Thyroid gland (tissue), 4 donors: ENCODE data around the gene KLF3. TPM values are rescaled to one million over a fixed set of nuclear protein-coding genes. Genes with fewer than 3 reads are reported as not detected.
A peak's percentile ranks its signal among the peaks of the same experiment; 100 is the strongest.

Experiments
- DNase-seq, 2 donors: peaks; one replicate each; pipeline ENCODE4 v3.0.0-alpha.2; 2019
- H3K27ac ChIP-seq, 3 donors: fragments of 200-600 bp; sonication (generic); 1 replicate in 2 of 3; 2 replicates in 1 of 3; pipeline ENCODE4 v1.5.1; 2016 to 2019; ENCODE audit warnings: mild to moderate bottlenecking in 1 of 3, moderate library complexity in 1 of 3
- H3K27me3 ChIP-seq: fragments of 200-600 bp; sonication (generic); one replicate; pipeline ENCODE4 v1.5.1; 2019
- H3K36me3 ChIP-seq, 2 donors: fragments of 200-600 bp; sonication (generic); one replicate each; pipeline ENCODE4 v1.5.1; 2016 to 2019
- H3K4me1 ChIP-seq, 2 donors: fragments of 200-600 bp; sonication (generic); one replicate each; pipeline ENCODE4 v1.5.1; 2017 to 2019
- H3K4me3 ChIP-seq, 3 donors: fragments of 200-600 bp; sonication (generic); replicated peaks in 1 of 3; 1 replicate in 2 of 3; 2 replicates in 1 of 3; pipeline ENCODE4 v1.5.1; 2016; ENCODE audit warnings: mild to moderate bottlenecking in 1 of 3
- H3K9me3 ChIP-seq: fragments of 200-600 bp; sonication (generic); one replicate; pipeline ENCODE4 v1.5.1; 2017
- POLR2A ChIP-seq, 2 donors: fragments of 450-650 bp; IDR thresholded peaks; one replicate each; pipeline ENCODE4 v1.6.1; 2017; ENCODE audit warnings: antibody characterized with exemption in 2 of 2, mild to moderate bottlenecking in 2 of 2, moderate library complexity in 1 of 2
- WGBS, 2 donors: methylation state at CpG; one replicate each; pipeline ENCODE4 v1.1.5; 2017; 5-methylcytosine and 5-hydroxymethylcytosine counted together
- intact Hi-C: fragments of 100-400 bp; cut with DNase I; formaldehyde crosslinking; loops from one replicate; pipeline ENCODE4 v1.15.1; 2023
- total RNA-seq, 4 donors: library from RNA; depleted of rRNA; stranded (reverse); fragments of >200 nt; gene quantifications; one replicate each; pipeline ENCODE4 v1.2.3, GENCODE V29; 2016
- TF ChIP-seq, protein P1 (sequence below), 6 experiments: fragments of 200-600 bp in 3 of 6; fragments of 450-650 bp in 3 of 6; sonication (generic) in 3 of 6; IDR thresholded peaks; one replicate each; pipeline ENCODE4 v1.5.1; 2016 to 2019; ENCODE audit warnings: antibody characterized with exemption in 6 of 6, mild to moderate bottlenecking in 2 of 6, inconsistent platforms in 1 of 6, moderate library complexity in 1 of 6

The KLF3 gene
- 10 to 100 TPM; 60.4 to 71.2 (median 64.8) TPM for total RNA-seq

DNA sequence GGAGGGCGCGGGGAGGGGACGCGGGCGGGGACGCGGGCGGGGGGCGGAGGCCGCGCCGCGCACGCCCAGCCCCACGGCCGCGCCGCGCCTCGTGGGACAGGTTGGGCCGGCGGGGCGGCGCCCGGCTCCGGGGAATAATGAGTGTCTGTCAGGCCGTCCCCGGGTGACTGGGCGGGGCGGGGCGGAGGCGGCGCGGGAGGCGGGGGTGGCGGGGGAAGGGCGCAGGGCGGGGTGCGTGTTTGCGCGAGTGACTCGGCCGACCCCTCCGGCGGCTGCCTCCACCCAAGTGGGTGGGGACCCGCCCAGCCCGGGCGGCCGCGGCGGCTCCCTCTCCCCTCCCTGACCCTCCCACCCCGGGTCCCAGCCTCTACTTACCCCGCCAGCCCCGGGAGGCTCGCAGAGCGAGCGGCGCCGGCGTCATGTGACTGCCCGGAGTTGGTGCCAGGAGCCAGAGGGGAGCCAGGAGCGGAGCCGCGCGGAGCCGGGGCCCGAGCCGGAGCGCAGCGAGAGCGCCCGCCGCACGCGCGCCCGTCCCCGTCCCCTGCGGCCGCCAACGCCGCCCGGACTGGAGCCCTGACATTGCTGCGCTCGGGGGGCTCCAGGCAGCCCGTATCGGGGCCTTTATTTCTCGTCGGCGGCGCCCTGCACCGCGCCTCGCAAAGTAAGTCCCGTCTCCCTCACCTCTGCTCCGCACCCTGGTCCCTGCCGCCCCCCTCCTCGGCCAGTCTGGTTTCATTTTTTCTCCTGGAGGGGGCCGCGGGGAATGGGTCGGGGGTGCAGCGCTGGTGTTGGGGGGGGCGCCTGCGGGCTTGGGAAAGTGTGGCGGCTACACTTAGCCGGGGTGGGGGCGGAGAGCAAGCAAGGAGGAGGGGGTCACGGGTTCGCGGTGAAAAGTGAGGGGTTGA lies at the start of gene KLF3:
Gene KLF3 (plus strand): TSS at position 399 of the 905 bp plus-strand sequence. CDS start 16,427 bp downstream, outside the sequence.
- peak; percentile 95 for DNase-seq
- H3K4me1 ChIP-seq, result peaks cover 25 to 35% of the 10 kb centered on the region in 2 donors
- H3K27ac ChIP-seq, result peak within 1 kb of the TSS; percentile 99
- intact Hi-C loops, result no loop called here
- TF ChIP-seq, protein P1, sequence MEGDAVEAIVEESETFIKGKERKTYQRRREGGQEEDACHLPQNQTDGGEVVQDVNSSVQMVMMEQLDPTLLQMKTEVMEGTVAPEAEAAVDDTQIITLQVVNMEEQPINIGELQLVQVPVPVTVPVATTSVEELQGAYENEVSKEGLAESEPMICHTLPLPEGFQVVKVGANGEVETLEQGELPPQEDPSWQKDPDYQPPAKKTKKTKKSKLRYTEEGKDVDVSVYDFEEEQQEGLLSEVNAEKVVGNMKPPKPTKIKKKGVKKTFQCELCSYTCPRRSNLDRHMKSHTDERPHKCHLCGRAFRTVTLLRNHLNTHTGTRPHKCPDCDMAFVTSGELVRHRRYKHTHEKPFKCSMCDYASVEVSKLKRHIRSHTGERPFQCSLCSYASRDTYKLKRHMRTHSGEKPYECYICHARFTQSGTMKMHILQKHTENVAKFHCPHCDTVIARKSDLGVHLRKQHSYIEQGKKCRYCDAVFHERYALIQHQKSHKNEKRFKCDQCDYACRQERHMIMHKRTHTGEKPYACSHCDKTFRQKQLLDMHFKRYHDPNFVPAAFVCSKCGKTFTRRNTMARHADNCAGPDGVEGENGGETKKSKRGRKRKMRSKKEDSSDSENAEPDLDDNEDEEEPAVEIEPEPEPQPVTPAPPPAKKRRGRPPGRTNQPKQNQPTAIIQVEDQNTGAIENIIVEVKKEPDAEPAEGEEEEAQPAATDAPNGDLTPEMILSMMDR (IDR thresholded peaks at IDR 0.05), result no peak
- TF ChIP-seq POLR2A (IDR thresholded peaks at IDR 0.05), result peak; percentile 83 to 86
- no peaks in the 10 kb centered on the region for H3K27me3 ChIP-seq
- 0 to 1% methylated on average over 16 to 41 of the region's 110 CpGs for WGBS, 2 donors
- peak within 1 kb of the TSS; percentile 80 to 87 (median 87) for H3K4me3 ChIP-seq
- no peaks in the 10 kb centered on the region for H3K36me3 ChIP-seq
- H3K9me3 ChIP-seq, result no peaks in the 10 kb centered on the region

DNA sequence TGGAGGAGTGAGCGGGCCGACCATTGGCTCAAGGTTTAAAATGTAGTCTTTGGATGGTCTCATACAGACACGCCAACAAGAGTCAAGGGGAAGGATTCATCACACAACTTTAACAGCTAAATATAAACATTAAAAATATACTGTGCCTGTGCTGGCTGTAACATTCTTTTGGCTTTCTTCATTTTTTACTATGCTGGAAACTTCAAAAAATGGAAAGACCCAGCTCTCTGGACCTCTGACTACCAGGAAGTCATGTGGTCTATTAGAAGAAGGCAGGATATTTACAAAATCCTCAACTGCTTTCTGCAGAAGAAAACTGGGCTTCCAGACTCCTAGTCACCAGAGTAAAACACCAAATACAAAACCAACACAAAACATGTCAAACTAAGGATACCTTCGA lies 49.8 kb upstream of the KLF3 start:
- Histone ChIP-seq H3K4me3 (no peak overlapping the region), H3K36me3 (no peaks in the 10 kb centered on the region), H3K27me3 (no peaks in the 10 kb centered on the region), H3K9me3 (no peaks in the 10 kb centered on the region), H3K4me1 (peaks cover 25 to 46% of the 10 kb centered on the region in 2 donors), H3K27ac (peak overlapping the region; percentile 15 to 33 (median 27))
- WGBS, 2 donors, result 90 to 92% methylated on average over 4 of the region's 4 CpGs
- intact Hi-C loops, result no loop called here
- TF ChIP-seq, protein P1 (IDR thresholded peaks at IDR 0.05), result no peak
- TF ChIP-seq POLR2A (IDR thresholded peaks at IDR 0.05), result no peak
- DNase-seq, result no peak

DNA sequence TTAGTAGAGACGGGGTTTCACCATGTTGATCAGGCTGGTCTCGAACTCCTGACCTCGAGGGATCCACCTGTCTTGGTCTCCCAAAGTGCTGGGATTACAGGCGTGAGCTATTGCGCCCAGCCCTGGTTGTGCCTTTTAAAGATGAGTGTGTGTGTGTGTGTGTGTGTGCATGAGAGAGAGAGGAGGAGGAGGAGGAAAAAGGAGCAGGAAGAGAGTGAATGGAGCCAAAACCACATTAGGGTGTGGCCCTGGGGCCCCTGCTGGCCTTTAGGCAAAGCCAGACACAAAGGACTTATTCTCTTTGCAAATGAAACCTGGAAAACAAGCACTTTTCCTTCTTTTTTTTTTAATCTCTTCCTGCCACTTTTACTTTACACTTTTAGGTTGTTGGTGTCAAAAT lies 48.2 kb upstream of the KLF3 start:
- intact Hi-C loops, result no loop called here
- TF ChIP-seq, protein P1 (IDR thresholded peaks at IDR 0.05), result no peak
- TF ChIP-seq POLR2A (IDR thresholded peaks at IDR 0.05), result no peak
- H3K27ac ChIP-seq, result no peak overlapping the region
- 96 to 97% methylated on average over 5 of the region's 5 CpGs for WGBS, 2 donors
- H3K4me3 ChIP-seq, result no peak overlapping the region
- DNase-seq, result no peak
- no peaks in the 10 kb centered on the region for H3K27me3 ChIP-seq
- H3K4me1 ChIP-seq, result peaks cover 26 to 40% of the 10 kb centered on the region in 2 donors
- no peaks in the 10 kb centered on the region for H3K36me3 ChIP-seq
- no peaks in the 10 kb centered on the region for H3K9me3 ChIP-seq

DNA sequence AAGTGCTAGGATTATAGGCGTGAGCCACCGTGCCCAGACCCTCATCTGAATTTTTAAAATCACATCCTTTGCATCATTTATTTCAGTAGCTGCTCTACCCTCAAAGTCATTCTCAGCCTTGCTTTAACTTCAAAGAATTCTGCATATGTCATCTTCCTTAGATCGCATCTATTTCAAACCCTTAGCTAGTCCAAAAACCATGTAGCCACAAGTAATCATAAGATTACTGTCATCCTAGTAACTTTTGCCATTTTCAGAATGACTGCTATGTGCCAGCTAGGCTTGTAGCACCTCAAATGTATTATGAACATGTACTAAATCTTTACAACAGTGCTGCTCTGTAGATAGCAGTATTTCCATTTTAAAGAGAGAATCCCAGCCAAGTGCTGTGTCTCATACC lies 45.5 kb upstream of the KLF3 start:
- intact Hi-C loops, result no loop called here
- H3K4me1 ChIP-seq, result peaks cover 14 to 19% of the 10 kb centered on the region in 2 donors
- 83 to 98% methylated on average over 3 of the region's 3 CpGs for WGBS, 2 donors

More for the DNA sequence above, 45.5 kb upstream of the KLF3 start:
- TF ChIP-seq, protein P1 (IDR thresholded peaks at IDR 0.05), result no peak
- Histone ChIP-seq H3K27me3 (no peaks in the 10 kb centered on the region), H3K4me3 (no peak overlapping the region), H3K27ac (no peak overlapping the region), H3K9me3 (no peaks in the 10 kb centered on the region), H3K36me3 (no peaks in the 10 kb centered on the region)
- no peak for DNase-seq
